ENCODE results near the gene LTB. TPM values are rescaled to one million over a fixed set of nuclear protein-coding genes. Genes with fewer than 3 reads are reported as not detected.
A peak's percentile ranks its signal among the peaks of the same experiment; 100 is the strongest.

The LTB gene
- total and polyA plus RNA-seq, 2 of the 13 experiments (the other 11 are each of a cell fraction or from before 2014, with no cell fraction given), result 0.09 to 0.22 TPM

- TF ChIP-seq E2F1 (CRISPR knock-in tag; IDR thresholded peaks at IDR 0.05) (peak; percentile 98), STAT6 (CRISPR knock-in tag; IDR thresholded peaks at IDR 0.05; ENCODE audit: borderline replicate concordance) (peak; percentile 88), ZNF781 (CRISPR knock-in tag; IDR thresholded peaks at IDR 0.05; ENCODE audit: borderline replicate concordance, not compliant biosample characterization) (peak; percentile 95), HOMEZ (CRISPR knock-in tag; IDR thresholded peaks at IDR 0.05; ENCODE audit: low read depth) (peak; percentile 77), ETV5 (CRISPR knock-in tag; IDR thresholded peaks at IDR 0.05; ENCODE audit: borderline replicate concordance) (peak; percentile 94), SIN3A (IDR thresholded peaks at IDR 0.05; ENCODE audit: borderline replicate concordance, low read depth, low read length) (peak; percentile 92), FOXA3 (CRISPR knock-in tag; IDR thresholded peaks at IDR 0.05) (peak; percentile 68; the same call in 1 of the 2 replicates), ZBTB8A (CRISPR knock-in tag; IDR thresholded peaks at IDR 0.05; ENCODE audit: borderline replicate concordance, low read depth) (no peak), ZNF780A (CRISPR knock-in tag; IDR thresholded peaks at IDR 0.05) (no peak), RARG (CRISPR knock-in tag; IDR thresholded peaks at IDR 0.05; ENCODE audit: low read depth) (peak; percentile 89), AGO1 (IDR thresholded peaks at IDR 0.05; ENCODE audit: low read depth, low read length, poor library complexity, severe bottlenecking) (no peak), ZNF34 (CRISPR knock-in tag; IDR thresholded peaks at IDR 0.05; ENCODE audit: borderline replicate concordance) (peak; percentile 65; the same call in 1 of the 2 replicates), FLYWCH1 (CRISPR knock-in tag; IDR thresholded peaks at IDR 0.05) (no peak), RFX1 (IDR thresholded peaks at IDR 0.05) (no peak), ZNF263 (CRISPR knock-in tag; IDR thresholded peaks at IDR 0.05) (peak; percentile 84), ZNF160 (CRISPR knock-in tag; IDR thresholded peaks at IDR 0.05) (peak; percentile 82; the same call in 1 of the 2 replicates), ZNF180 (CRISPR knock-in tag; IDR thresholded peaks at IDR 0.05; ENCODE audit: borderline replicate concordance, low read depth) (no peak), THAP9 (CRISPR knock-in tag; IDR thresholded peaks at IDR 0.05; ENCODE audit: borderline replicate concordance) (peak; percentile 94), CENPBD1 (CRISPR knock-in tag; IDR thresholded peaks at IDR 0.05; ENCODE audit: borderline replicate concordance, low read depth) (peak; percentile 56; the same call in 1 of the 2 replicates), HOXA5 (CRISPR knock-in tag; IDR thresholded peaks at IDR 0.05) (peak; percentile 97)
Observed at GRCh38 chr6:31541658-31542521, 40.3 kb downstream of the LTB start, which contains the start of gene DDX39B (continued).
